Gastrocnemius medialis (tissue), 4 donors: Measurements from ENCODE around the gene ELOVL7. TPM values are rescaled to one million over a fixed set of nuclear protein-coding genes. Genes with fewer than 3 reads are reported as not detected.

ENCODE experiments used
- ATAC-seq, 2 donors: fragments of 150-250 bp; one replicate each; pipeline ENCODE4 v1.9.1; 2016
- DNase-seq, 2 donors: peaks; one replicate each; pipeline ENCODE4 v3.0.0-alpha.2; 2019
- H3K27ac ChIP-seq, 4 donors: fragments of 200-600 bp; sonication (generic); 1 replicate in 1 of 4; 2 replicates in 3 of 4; pipeline ENCODE4 v1.5.1; 2016 to 2018; ENCODE audit warnings: mild to moderate bottlenecking in 2 of 4, moderate library complexity in 1 of 4
- H3K27me3 ChIP-seq, 3 donors: fragments of 200-600 bp; sonication (generic) in 2 of 3; 1 replicate in 1 of 3; 2 replicates in 2 of 3; pipeline versions ENCODE4 v1.5.1 to v1.6.0; 2016 to 2019; ENCODE audit warnings: mild to moderate bottlenecking in 1 of 3, moderate library complexity in 1 of 3
- H3K36me3 ChIP-seq, 2 donors: fragments of 200-600 bp; sonication (generic) in 1 of 2; one replicate each; pipeline ENCODE4 v1.5.1; 2017 to 2018
- H3K4me1 ChIP-seq, 2 donors: fragments of 200-600 bp; sonication (generic) in 1 of 2; one replicate each; pipeline ENCODE4 v1.5.1; 2016 to 2017; ENCODE audit warnings: mild to moderate bottlenecking in 2 of 2
- H3K4me3 ChIP-seq, 4 donors: fragments of 200-600 bp; sonication (generic) in 3 of 4; 1 replicate in 1 of 4; 2 replicates in 3 of 4; pipeline ENCODE4 v1.5.1; 2016 to 2019; ENCODE audit warnings: mild to moderate bottlenecking in 2 of 4
- H3K9me3 ChIP-seq, 3 donors: fragments of 200-600 bp; sonication (generic) in 2 of 3; 1 replicate in 1 of 3; 2 replicates in 2 of 3; pipeline ENCODE4 v1.5.1; 2016 to 2019
- POLR2A ChIP-seq, 2 donors: fragments of 450-650 bp; IDR thresholded peaks; one replicate each; pipeline ENCODE4 v1.6.1; 2017; ENCODE audit warnings: antibody characterized with exemption in 2 of 2, mild to moderate bottlenecking in 2 of 2, moderate library complexity in 2 of 2
- in situ Hi-C, 4 donors: fragments of 200-750 bp; cut with MboI; loops; one replicate each; pipeline versions ENCODE4 v1.15.0 to v1.8.0; 2017; ENCODE audit warnings: low sequenced_read_pairs in 4 of 4
- intact Hi-C: fragments of 100-400 bp; cut with DNase I; formaldehyde crosslinking; loops from one replicate; pipeline ENCODE4 v1.15.1; 2023; ENCODE audit warnings: low total_unique reads
- total RNA-seq, 4 donors: library from RNA; depleted of rRNA; stranded (reverse); fragments of >200 nt; gene quantifications; one replicate each; pipeline versions ENCODE4 v1.1.0 to v1.2.3, GENCODE V29; 2016
- TF ChIP-seq, protein P1 (sequence below), 5 experiments: fragments of 450-650 bp in 3 of 5; fragments of 200-600 bp in 2 of 5; sonication (generic) in 2 of 5; IDR thresholded peaks in 4 of 5; conservative IDR thresholded peaks in 1 of 5; 1 replicate in 4 of 5; 2 replicates in 1 of 5; pipeline ENCODE4 v1.5.1; 2016 to 2019; ENCODE audit warnings: antibody characterized with exemption in 5 of 5, mild to moderate bottlenecking in 3 of 5, moderate library complexity in 3 of 5

Gene ELOVL7
- total RNA-seq, 4 donors from 2014 or later = 0.53 to 1.0 (median 0.83) TPM

DNA sequence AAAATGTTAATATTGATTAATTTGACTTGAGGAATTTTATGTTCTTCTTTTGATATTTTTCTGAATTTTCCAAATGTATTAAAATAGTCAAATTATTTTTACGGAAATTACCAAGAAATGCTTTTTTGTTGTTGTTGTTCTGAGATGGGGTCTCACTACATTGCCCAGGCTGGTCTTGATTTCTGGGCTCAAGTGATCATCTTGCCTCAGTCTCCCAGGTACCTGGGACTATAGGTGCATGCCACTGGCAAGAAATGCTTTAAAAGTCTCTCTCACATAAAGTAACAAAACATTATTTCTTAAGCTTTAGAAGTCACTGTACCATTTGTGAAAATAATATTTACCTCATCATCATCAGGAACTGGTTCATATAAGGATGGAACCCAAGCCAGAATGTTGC, 43.0 kb upstream of the ELOVL7 start:
- TF ChIP-seq POLR2A (IDR thresholded peaks at IDR 0.05) = no peak
- TF ChIP-seq, protein P1, sequence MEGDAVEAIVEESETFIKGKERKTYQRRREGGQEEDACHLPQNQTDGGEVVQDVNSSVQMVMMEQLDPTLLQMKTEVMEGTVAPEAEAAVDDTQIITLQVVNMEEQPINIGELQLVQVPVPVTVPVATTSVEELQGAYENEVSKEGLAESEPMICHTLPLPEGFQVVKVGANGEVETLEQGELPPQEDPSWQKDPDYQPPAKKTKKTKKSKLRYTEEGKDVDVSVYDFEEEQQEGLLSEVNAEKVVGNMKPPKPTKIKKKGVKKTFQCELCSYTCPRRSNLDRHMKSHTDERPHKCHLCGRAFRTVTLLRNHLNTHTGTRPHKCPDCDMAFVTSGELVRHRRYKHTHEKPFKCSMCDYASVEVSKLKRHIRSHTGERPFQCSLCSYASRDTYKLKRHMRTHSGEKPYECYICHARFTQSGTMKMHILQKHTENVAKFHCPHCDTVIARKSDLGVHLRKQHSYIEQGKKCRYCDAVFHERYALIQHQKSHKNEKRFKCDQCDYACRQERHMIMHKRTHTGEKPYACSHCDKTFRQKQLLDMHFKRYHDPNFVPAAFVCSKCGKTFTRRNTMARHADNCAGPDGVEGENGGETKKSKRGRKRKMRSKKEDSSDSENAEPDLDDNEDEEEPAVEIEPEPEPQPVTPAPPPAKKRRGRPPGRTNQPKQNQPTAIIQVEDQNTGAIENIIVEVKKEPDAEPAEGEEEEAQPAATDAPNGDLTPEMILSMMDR (IDR thresholded peaks at IDR 0.05 in 4 of 5, conservative IDR thresholded peaks at IDR 0.05 in 1 of 5) = no peak
- Histone ChIP-seq H3K36me3 (peaks cover 0 to 28% of the 10 kb centered on the region in 2 donors), H3K9me3 (no peaks in the 10 kb centered on the region), H3K4me3 (no peak overlapping the region), H3K27ac (no peak overlapping the region), H3K4me1 (no peaks in the 10 kb centered on the region), H3K27me3 (no peaks in the 10 kb centered on the region)
- no peak for DNase-seq
- intact Hi-C loops (no loop called here), in situ Hi-C loops (no loop called here)
- no peak for ATAC-seq

DNA sequence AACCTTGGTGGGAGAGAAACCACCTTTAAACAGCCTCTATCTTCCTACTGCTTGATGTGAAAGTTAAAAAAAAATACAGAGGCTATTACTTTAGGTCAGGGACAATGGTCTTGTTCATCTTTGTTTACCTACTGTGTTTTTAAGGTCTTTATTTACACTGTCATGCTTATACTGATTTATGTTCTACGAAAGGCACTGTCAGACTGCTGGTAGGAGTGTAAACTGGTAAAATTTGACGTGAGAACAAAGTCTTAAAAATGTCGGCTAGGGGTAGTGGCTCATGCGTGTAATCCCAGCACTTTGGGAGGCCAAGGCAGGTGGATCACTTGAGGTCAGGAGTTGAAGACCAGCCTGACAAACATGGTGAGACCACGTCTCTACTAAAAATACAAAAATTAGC, 42.1 kb upstream of the ELOVL7 start:
- ATAC-seq (no peak), DNase-seq (no peak)
- Histone ChIP-seq H3K9me3 (no peaks in the 10 kb centered on the region), H3K4me3 (no peak overlapping the region), H3K36me3 (peaks cover 0 to 36% of the 10 kb centered on the region in 2 donors), H3K27ac (no peak overlapping the region), H3K27me3 (no peaks in the 10 kb centered on the region), H3K4me1 (no peaks in the 10 kb centered on the region)
- in situ Hi-C loops (no loop called here), intact Hi-C loops (no loop called here)
- no peak for TF ChIP-seq POLR2A (IDR thresholded peaks at IDR 0.05)
- TF ChIP-seq, protein P1 (IDR thresholded peaks at IDR 0.05 in 4 of 5, conservative IDR thresholded peaks at IDR 0.05 in 1 of 5) = no peak

DNA sequence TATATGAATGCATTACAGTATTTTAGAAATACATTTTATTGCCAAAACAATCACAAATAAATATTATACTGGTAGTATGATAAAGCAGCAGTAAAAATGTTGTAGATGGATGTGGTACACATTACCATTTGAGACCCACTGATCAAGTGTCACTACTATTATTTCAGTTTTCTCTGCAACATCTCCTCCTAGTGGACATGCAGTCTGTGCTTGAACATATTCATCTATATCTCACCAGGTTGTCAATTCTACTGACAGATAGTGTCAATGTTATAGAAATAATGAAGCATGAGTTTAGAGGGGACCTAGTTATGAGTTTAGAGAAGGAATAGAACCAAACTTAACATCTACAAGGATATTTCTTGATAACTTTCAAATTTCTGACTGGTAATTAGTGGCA, 39.2 kb upstream of the ELOVL7 start:
- intact Hi-C loops (no loop called here), in situ Hi-C loops (no loop called here)
- no peak overlapping the region for H3K4me3 ChIP-seq
- DNase-seq (no peak), ATAC-seq (no peak)
- TF ChIP-seq, protein P1 (IDR thresholded peaks at IDR 0.05 in 4 of 5, conservative IDR thresholded peaks at IDR 0.05 in 1 of 5) = no peak
- TF ChIP-seq POLR2A (IDR thresholded peaks at IDR 0.05) = no peak
- peaks cover 0 to 24% of the 10 kb centered on the region in 2 donors for H3K36me3 ChIP-seq
- no peaks in the 10 kb centered on the region for H3K9me3 ChIP-seq
- H3K27me3 ChIP-seq = no peaks in the 10 kb centered on the region
- H3K4me1 ChIP-seq = no peaks in the 10 kb centered on the region
- H3K27ac ChIP-seq = no peak overlapping the region

DNA sequence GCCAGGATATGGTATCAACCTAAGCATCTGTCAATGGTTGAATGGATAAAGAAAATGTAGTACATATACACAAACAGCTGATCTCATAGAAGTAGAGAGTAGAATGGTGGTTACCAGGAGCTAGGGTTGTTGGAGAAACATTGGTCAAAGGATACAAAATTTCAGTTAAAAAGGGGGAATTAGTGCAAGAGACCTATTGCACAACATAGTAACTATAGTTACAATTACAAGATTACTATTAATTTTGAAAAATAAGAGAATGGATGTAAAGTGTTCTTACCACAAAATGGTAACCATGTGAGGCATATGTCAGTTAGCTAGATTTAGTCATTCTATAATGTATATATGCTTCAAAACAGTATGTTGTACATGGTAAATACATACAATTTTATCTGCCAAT, 28.8 kb upstream of the ELOVL7 start:
- in situ Hi-C loops = no loop called here
- ATAC-seq = no peak

More for the DNA sequence above, 28.8 kb upstream of the ELOVL7 start:
- Histone ChIP-seq H3K27me3 (no peaks in the 10 kb centered on the region), H3K4me1 (no peaks in the 10 kb centered on the region), H3K27ac (no peak overlapping the region), H3K36me3 (peaks cover 0 to 11% of the 10 kb centered on the region in 2 donors), H3K9me3 (no peaks in the 10 kb centered on the region), H3K4me3 (no peak overlapping the region)
- no peak for DNase-seq
- TF ChIP-seq, protein P1 (IDR thresholded peaks at IDR 0.05 in 4 of 5, conservative IDR thresholded peaks at IDR 0.05 in 1 of 5) = no peak
- no peak for TF ChIP-seq POLR2A (IDR thresholded peaks at IDR 0.05)
- intact Hi-C loops = no loop called here
